22Rv1 (cell line): ENCODE results near the gene MARCHF10.

ENCODE experiments used
- CTCF ChIP-seq: fragments of 450-650 bp; IDR thresholded peaks from 2 replicates; pipeline ENCODE4 v1.5.1; 2017; ENCODE audit warnings: mild to moderate bottlenecking
- ZFX ChIP-seq: fragments of 450-650 bp; IDR thresholded peaks from 2 replicates; pipeline ENCODE4 v1.6.1; 2017; ENCODE audit warnings: antibody characterized with exemption, borderline replicate concordance

DNA sequence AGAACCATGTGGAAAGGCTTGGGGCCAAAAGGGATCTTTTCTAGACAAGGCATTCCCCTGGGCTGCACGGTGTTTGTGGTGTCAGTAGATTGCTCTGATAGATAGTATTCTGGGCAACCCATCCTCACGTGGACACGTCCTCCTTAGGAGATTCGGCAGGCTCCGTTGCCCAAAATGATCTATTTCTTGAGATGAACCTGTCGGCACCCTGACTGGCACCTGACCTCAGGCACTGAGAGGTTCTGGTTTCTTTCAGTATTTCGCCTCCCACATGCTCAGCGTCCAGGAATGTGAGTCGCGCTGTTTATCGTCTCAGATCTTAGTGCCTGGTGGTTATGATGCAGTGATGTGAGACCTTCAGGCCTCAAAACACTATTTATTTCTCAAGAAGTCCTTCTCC lies 89.7 kb downstream of the MARCHF10 start:
- no peak for TF ChIP-seq CTCF
- TF ChIP-seq ZFX = no peak
